Measurements from ENCODE around the gene DNM2. TPM values are rescaled to one million over a fixed set of nuclear protein-coding genes. Genes with fewer than 3 reads are reported as not detected.
A peak's percentile ranks its signal among the peaks of the same experiment; 100 is the strongest.

DNM2 gene
- total RNA-seq, 2 experiments from 2014 or later, result 279 to 286 TPM

DNA sequence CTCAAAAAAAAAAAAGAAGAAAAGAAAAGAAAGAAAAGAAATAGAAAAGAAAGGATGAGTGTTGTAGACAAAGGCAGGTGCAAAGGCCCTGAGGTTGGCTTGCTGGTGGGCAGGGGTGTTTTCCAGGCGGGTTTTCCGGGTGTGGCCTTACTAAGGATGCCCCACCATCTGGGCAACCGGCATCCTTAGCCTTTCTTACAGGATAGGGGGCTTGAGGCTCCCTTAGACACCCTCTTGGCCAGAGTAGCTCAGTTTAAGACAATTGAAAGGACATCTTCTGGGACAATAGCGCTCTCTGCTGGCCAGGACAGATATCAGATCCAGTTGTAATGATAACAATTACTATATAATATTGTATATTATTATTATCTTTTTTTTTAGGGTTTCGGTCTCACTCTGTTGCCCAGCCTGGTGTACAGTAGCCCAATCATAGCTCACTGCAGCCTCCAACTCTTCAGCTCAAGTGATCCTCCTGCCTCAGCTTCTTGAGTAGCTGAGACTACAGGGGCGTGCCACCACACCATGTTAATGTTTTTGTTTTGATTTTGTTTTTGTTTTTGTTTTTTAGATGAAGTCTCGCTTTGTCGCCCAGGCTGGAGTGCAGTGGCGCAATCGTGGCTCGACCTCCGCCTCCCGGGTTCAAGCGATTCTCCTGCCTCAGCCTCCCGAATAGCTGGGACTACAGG is 18.1 kb upstream of the DNM2 start:
- intact Hi-C loops (cut with DNase I, micrococcal nuclease), result loop anchor here (1.0 to 5.0 kb wide), 7 partner anchors 45 to 297 kb away; partner anchors contain the start of genes ILF3 (in 2 of the 2) and CDC37 (in 1 of the 2)
- no peak for ATAC-seq (ENCODE audit: poor library complexity)
- H3K27ac Mint-ChIP-seq, result no peak overlapping the region
- no peaks in the 10 kb centered on the region for H3K36me3 ChIP-seq (ENCODE audit: insufficient read depth, low read length)
- peaks cover 0 to 7% of the 10 kb centered on the region in 2 experiments for H3K27me3 ChIP-seq (ENCODE audit: control insufficient read depth in 1 of 2, insufficient read depth in 2 of 2, low read length in 2 of 2)
- H3K4me3 ChIP-seq (ENCODE audit: low read length), result no peak overlapping the region
- peak; percentile 46 to 83 (median 64) for DNase-seq
- peaks cover 3% of the 10 kb centered on the region for H3K36me3 Mint-ChIP-seq (ENCODE audit: low read depth)
- ChIA-PET POLR2A (interaction anchor here (0.8 to 3.8 kb wide), 4 partner anchors 18 to 119 kb away, joined by 4 to 34 read pairs (median 4); partner anchors contain the start of gene DNM2), CTCF (interaction anchor here (0.6 to 4.5 kb wide), 18 partner anchors 15 to 208 kb away, joined by 3 to 50 read pairs (median 3); partner anchors contain the start of genes CDKN2D and DNM2)
- no peak overlapping the region for H3K27ac ChIP-seq (ENCODE audit: low read depth in 1 of 2, low read length in 2 of 2)
- peak overlapping the region; percentile 11 for H3K4me3 Mint-ChIP-seq
- no peaks in the 10 kb centered on the region for H3K9me3 ChIP-seq (ENCODE audit: control insufficient read depth in 1 of 2, insufficient read depth in 1 of 2, low read length in 2 of 2)
- no peaks in the 10 kb centered on the region for H3K9me3 Mint-ChIP-seq
- H3K4me1 Mint-ChIP-seq (ENCODE audit: low read depth), result peaks cover 30% of the 10 kb centered on the region
- H3K4me1 ChIP-seq (ENCODE audit: insufficient read depth, low read length), result peaks cover 33% of the 10 kb centered on the region
- TF ChIP-seq CTCF (IDR thresholded peaks at IDR 0.05), result peak; percentile 70
- peaks cover 18% of the 10 kb centered on the region for H3K27me3 Mint-ChIP-seq

DNA sequence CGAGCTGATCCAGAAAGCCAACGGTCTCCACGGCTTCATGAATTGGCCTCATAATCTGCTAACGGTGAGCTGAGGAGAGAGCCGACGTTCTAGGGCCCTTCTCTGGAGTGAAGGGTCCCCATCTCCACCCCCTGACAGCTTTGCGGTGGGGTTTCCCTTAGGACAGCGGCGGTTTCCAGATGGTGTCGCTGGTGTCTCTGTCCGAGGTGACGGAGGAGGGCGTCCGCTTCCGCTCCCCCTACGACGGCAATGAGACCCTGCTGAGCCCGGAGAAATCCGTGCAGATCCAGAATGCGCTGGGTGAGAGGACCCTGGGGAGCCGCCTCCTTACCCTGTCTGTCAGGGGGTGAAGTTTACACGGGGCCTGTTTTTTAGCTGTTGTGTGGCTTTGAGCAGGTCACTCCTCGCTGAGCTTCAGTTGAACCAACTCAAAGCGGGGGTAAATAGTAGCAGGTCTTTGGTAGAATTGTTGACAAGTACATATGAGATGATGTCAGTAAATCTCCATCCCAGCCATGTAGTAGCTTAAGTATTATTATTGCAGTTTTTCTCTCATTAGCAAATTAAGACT is 15.8 kb upstream of the DNM2 start:
- H3K36me3 Mint-ChIP-seq (ENCODE audit: low read depth), result no peaks in the 10 kb centered on the region
- Histone ChIP-seq H3K4me3 (ENCODE audit: low read length) (peak overlapping the region; percentile 99), H3K4me1 (ENCODE audit: insufficient read depth, low read length) (peaks cover 19% of the 10 kb centered on the region), H3K36me3 (ENCODE audit: insufficient read depth, low read length) (peaks cover 1% of the 10 kb centered on the region), H3K27me3 (ENCODE audit: control insufficient read depth in 1 of 2, insufficient read depth in 2 of 2, low read length in 2 of 2) (peaks cover 0 to 4% of the 10 kb centered on the region in 2 experiments), H3K27ac (ENCODE audit: low read depth in 1 of 2, low read length in 2 of 2) (no peak overlapping the region), H3K9me3 (ENCODE audit: control insufficient read depth in 1 of 2, insufficient read depth in 1 of 2, low read length in 2 of 2) (no peaks in the 10 kb centered on the region)
- intact Hi-C loops (cut with DNase I, micrococcal nuclease), result loop anchor here (2.0 to 5.0 kb wide), 3 partner anchors 15 to 160 kb away; partner anchors contain the start of gene ILF3 (in 1 of the 2)
- POLR2A ChIA-PET, result interaction anchor here (0.6 to 3.8 kb wide), 15 partner anchors 16 to 163 kb away, joined by 3 to 34 read pairs (median 4); partner anchors contain the start of genes CDKN2D, DNM2 and TMED1
- DNase-seq (peak in 2 of 14 experiments; percentile 27 to 44), ATAC-seq (ENCODE audit: poor library complexity) (peak; percentile 13)
- TF ChIP-seq CTCF (IDR thresholded peaks at IDR 0.05), result no peak
- CTCF ChIA-PET, result interaction anchor here (0.6 to 4.5 kb wide), 8 partner anchors 15 to 442 kb away, joined by 3 to 50 read pairs (median 6); partner anchors contain the start of gene DNM2
- H3K9me3 Mint-ChIP-seq, result no peaks in the 10 kb centered on the region
- H3K27ac Mint-ChIP-seq, result peak overlapping the region; percentile 27
- H3K27me3 Mint-ChIP-seq, result peaks cover 7% of the 10 kb centered on the region
- H3K4me3 Mint-ChIP-seq, result peak overlapping the region; percentile 90
- peaks cover 13% of the 10 kb centered on the region for H3K4me1 Mint-ChIP-seq (ENCODE audit: low read depth)

DNA sequence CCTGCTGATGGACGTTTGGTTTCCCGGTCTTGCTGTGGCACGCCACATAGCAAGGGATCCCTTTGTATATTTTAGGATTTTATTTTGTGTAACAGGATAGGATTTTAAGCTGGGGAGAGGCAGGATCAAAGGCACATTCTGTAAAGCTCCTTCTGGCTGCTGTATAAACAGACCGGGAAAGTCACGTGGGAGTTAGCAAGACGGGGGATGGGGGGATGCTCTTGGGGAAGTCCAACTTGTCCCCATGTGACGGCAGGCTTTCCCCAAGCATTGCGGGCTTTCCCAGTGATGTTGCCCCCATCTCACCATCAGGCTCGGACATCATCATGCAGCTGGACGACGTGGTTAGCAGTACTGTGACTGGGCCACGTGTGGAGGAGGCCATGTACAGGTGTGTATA is 10.9 kb upstream of the DNM2 start:
- no peaks in the 10 kb centered on the region for H3K9me3 ChIP-seq (ENCODE audit: control insufficient read depth in 1 of 2, insufficient read depth in 1 of 2, low read length in 2 of 2)
- ChIA-PET POLR2A (no interaction called here), CTCF (no interaction called here)
- no peak for ATAC-seq (ENCODE audit: poor library complexity)
- H3K36me3 ChIP-seq (ENCODE audit: insufficient read depth, low read length), result peaks cover 13% of the 10 kb centered on the region
- no peak for TF ChIP-seq CTCF (IDR thresholded peaks at IDR 0.05)
- H3K4me3 ChIP-seq (ENCODE audit: low read length), result no peak overlapping the region
- intact Hi-C loops (cut with DNase I, micrococcal nuclease), result no loop called here
- H3K4me1 ChIP-seq (ENCODE audit: insufficient read depth, low read length), result peaks cover 4% of the 10 kb centered on the region
- H3K27me3 ChIP-seq (ENCODE audit: control insufficient read depth in 1 of 2, insufficient read depth in 2 of 2, low read length in 2 of 2), result no peaks in the 10 kb centered on the region
- Mint-ChIP-seq H3K36me3 (ENCODE audit: low read depth) (peaks cover 6% of the 10 kb centered on the region), H3K9me3 (no peaks in the 10 kb centered on the region), H3K27me3 (no peaks in the 10 kb centered on the region), H3K4me1 (ENCODE audit: low read depth) (peaks cover 3% of the 10 kb centered on the region), H3K27ac (no peak overlapping the region), H3K4me3 (no peak overlapping the region)
- H3K27ac ChIP-seq (ENCODE audit: low read depth in 1 of 2, low read length in 2 of 2), result no peak overlapping the region
- DNase-seq, result no peak

Measured in CD4-positive, alpha-beta T cell (primary cell).